Sigmoid colon (tissue), 7 donors: ENCODE results near the gene SKI. TPM values are rescaled to one million over a fixed set of nuclear protein-coding genes. Genes with fewer than 3 reads are reported as not detected.
A peak's percentile ranks its signal among the peaks of the same experiment; 100 is the strongest.

Source experiments
- DNase-seq: peaks from one replicate; pipeline ENCODE4 v3.0.0-alpha.2; 2019
- H3K27ac ChIP-seq, 4 donors: fragments of 200-600 bp; sonication (generic); one replicate each; pipeline ENCODE4 v1.5.1; 2016 to 2019; ENCODE audit warnings: mild to moderate bottlenecking in 1 of 4
- H3K27me3 ChIP-seq, 3 donors: fragments of 200-600 bp; sonication (generic); one replicate each; pipeline ENCODE4 v1.5.1; 2019; ENCODE audit warnings: mild to moderate bottlenecking in 1 of 3
- H3K36me3 ChIP-seq, 4 donors: fragments of 200-600 bp; sonication (generic); one replicate each; pipeline ENCODE4 v1.5.1; 2016 to 2019
- H3K4me1 ChIP-seq, 4 donors: fragments of 200-600 bp; sonication (generic); one replicate each; pipeline ENCODE4 v1.5.1; 2017 to 2019
- H3K4me3 ChIP-seq, 4 donors: fragments of 200-600 bp; sonication (generic); one replicate each; pipeline ENCODE4 v1.5.1; 2017 to 2019; ENCODE audit warnings: mild to moderate bottlenecking in 2 of 4, moderate library complexity in 1 of 4
- H3K9me3 ChIP-seq, 4 donors: fragments of 200-600 bp in 3 of 4; sonication (generic) in 3 of 4; one replicate each; pipeline versions ENCODE4 v1.5.1 to v1.6.1; 2013 to 2019
- EP300 ChIP-seq, 4 donors: sonication (generic); formaldehyde crosslinking; IDR thresholded peaks; one replicate each; pipeline ENCODE4 v1.6.1; 2017; ENCODE audit warnings: antibody characterized with exemption in 4 of 4
- POLR2A ChIP-seq, 2 donors: fragments of 450-650 bp; IDR thresholded peaks; one replicate each; pipeline ENCODE4 v1.6.1; 2016; ENCODE audit warnings: antibody characterized with exemption in 2 of 2, mild to moderate bottlenecking in 2 of 2, moderate library complexity in 2 of 2
- POLR2AphosphoS5 ChIP-seq, 4 donors: sonication (generic); formaldehyde crosslinking; IDR thresholded peaks; one replicate each; pipeline ENCODE4 v1.6.1; 2017; ENCODE audit warnings: antibody characterized with exemption in 4 of 4
- WGBS, 2 donors: extraction: QIAGEN DNeasy Blood & Tissue Kit; methylation state at CpG; one replicate each; pipeline ENCODE4 v1.1.7; 2013; 5-methylcytosine and 5-hydroxymethylcytosine counted together
- intact Hi-C: fragments of 100-400 bp; cut with DNase I; formaldehyde crosslinking; loops from one replicate; pipeline ENCODE4 v1.15.1; 2023
- polyA plus RNA-seq, 3 donors: library from polyadenylated mRNA; stranded (reverse); fragments of 200-250 nt; gene quantifications; one replicate each; pipeline ENCODE4 v1.2.3, GENCODE V29; 2013
- total RNA-seq, 4 donors: library from RNA; depleted of rRNA; stranded (reverse); fragments of >200 nt; gene quantifications; one replicate each; pipeline ENCODE4 v1.1.0, GENCODE V29; 2016
- TF ChIP-seq, protein P1 (sequence below), 4 experiments: fragments of 450-650 bp in 3 of 4; fragments of 200-600 bp in 1 of 4; IDR thresholded peaks; one replicate each; pipeline ENCODE4 v1.5.1; 2016 to 2019; ENCODE audit warnings: antibody characterized with exemption in 4 of 4, mild to moderate bottlenecking in 3 of 4, moderate library complexity in 2 of 4
- donor health status: healthy with polysubstance abuse.
- donor health status: Bipolar disorder and iron deficiency.
- donor health status: healthy.

Gene SKI
- total and polyA plus RNA-seq, 7 donors: 5.8 to 50.4 (median 19.3) TPM

DNA sequence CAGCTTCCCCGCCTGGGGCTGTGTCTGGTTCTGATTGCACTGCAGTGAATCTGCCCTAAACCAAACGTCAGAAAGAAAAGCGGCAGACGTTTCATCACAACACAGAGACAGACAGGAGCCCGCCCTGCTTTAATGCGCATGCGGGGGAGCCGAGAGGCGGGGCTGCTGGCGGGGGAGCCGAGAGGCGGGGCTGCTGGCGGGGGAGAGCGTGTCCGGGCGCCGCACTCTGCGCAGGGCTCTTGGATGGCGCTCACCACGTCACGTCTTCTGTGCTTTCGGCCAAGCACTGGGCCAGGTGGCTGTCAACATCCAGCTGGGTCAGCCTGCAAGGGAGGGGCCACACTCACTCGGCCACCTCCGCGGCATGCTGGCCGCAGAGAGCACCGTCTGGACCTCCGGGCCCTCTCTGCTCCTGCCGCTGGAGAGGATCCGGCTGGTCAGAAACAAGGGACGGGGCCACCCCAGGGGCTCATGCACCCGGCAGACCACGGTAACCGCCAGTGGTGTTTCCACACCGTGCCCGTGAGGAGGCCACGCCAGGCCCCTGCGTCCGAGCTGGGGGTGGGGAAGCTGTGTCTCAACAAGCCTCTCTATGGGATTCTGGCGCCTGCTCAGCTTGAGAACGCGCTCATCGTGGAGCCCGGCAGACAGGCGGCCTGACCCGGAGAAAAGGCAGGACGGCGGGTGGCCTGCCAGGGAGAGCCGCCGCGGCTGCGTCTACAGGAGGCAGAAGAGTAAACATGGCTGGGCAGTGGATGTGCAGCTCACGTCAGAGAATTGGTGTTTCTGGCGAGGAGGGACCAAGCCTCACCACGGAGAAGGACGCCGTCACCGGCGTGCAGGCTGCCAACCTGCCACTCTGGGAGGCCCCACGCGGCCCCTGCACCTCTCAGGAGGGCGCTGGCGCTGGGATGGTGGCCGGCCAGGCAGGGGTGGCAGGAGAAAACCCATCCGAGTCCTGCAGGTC, 38.4 kb upstream of the SKI start:
- Histone ChIP-seq H3K4me3 (peak overlapping the region; percentile 53 to 69 (median 62)), H3K4me1 (peaks cover 0 to 52% (median 44%) of the 10 kb centered on the region in 4 donors), H3K27me3 (no peaks in the 10 kb centered on the region), H3K27ac (peak overlapping the region; percentile 94 to 99 (median 96)), H3K9me3 (no peaks in the 10 kb centered on the region), H3K36me3 (peaks cover 0 to 11% (median 3%) of the 10 kb centered on the region in 4 donors)
- peak; percentile 99 for DNase-seq
- 10 to 34% methylated on average over 65 of the region's 65 CpGs for WGBS, 2 donors
- TF ChIP-seq POLR2A (IDR thresholded peaks at IDR 0.05) (peak; percentile 87), EP300 (IDR thresholded peaks at IDR 0.05) (peak in 2 of 4 donors; percentile 48 to 78), POLR2AphosphoS5 (IDR thresholded peaks at IDR 0.05) (peak; percentile 93 to 97 (median 96))
- TF ChIP-seq, protein P1, sequence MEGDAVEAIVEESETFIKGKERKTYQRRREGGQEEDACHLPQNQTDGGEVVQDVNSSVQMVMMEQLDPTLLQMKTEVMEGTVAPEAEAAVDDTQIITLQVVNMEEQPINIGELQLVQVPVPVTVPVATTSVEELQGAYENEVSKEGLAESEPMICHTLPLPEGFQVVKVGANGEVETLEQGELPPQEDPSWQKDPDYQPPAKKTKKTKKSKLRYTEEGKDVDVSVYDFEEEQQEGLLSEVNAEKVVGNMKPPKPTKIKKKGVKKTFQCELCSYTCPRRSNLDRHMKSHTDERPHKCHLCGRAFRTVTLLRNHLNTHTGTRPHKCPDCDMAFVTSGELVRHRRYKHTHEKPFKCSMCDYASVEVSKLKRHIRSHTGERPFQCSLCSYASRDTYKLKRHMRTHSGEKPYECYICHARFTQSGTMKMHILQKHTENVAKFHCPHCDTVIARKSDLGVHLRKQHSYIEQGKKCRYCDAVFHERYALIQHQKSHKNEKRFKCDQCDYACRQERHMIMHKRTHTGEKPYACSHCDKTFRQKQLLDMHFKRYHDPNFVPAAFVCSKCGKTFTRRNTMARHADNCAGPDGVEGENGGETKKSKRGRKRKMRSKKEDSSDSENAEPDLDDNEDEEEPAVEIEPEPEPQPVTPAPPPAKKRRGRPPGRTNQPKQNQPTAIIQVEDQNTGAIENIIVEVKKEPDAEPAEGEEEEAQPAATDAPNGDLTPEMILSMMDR (IDR thresholded peaks at IDR 0.05): no peak
- intact Hi-C loops: loop anchor here (2.0 to 5.0 kb wide), 2 partner anchors 41 to 203 kb away; partner anchors contain the start of genes MORN1 and RER1

DNA sequence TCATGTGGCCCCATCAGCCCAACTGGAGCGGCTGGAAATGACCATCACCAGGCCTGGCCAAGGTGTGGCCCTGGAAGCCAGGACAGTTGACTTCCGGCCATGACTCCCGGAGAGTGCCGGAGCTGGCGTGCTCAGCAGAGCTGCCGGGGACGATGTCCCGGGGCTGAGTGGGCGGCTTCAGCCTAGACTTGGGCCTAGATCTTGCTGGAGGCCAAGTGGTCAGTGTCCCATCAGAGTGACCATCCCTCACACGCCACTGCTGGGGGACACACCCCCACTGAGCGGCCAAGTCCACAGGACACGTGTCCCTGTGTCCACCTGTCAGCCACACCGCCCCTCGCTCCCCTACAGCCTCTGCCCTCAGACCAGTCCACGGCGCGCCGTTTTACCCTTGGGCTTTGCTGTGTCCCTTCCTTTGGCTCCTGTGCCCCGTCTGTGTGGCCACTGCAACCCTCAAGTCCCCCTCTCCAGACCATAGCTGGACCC, 37.6 kb upstream of the SKI start:
- peak overlapping the region; percentile 94 to 99 (median 96) for H3K27ac ChIP-seq
- TF ChIP-seq POLR2A (IDR thresholded peaks at IDR 0.05) (no peak), EP300 (IDR thresholded peaks at IDR 0.05) (no peak), POLR2AphosphoS5 (IDR thresholded peaks at IDR 0.05) (no peak)
- TF ChIP-seq, protein P1 (IDR thresholded peaks at IDR 0.05): no peak
- no peaks in the 10 kb centered on the region for H3K27me3 ChIP-seq
- H3K4me3 ChIP-seq: peak overlapping the region; percentile 53 to 69 (median 62)
- peaks cover 0 to 57% (median 47%) of the 10 kb centered on the region in 4 donors for H3K4me1 ChIP-seq
- no peak for DNase-seq
- intact Hi-C loops: loop anchor here (2.0 to 5.0 kb wide), 2 partner anchors 40 to 202 kb away; partner anchors contain the start of genes MORN1 and RER1
- peaks cover 0 to 5% (median 2%) of the 10 kb centered on the region in 4 donors for H3K36me3 ChIP-seq
- 90 to 91% methylated on average over 19 of the region's 19 CpGs for WGBS, 2 donors
- H3K9me3 ChIP-seq: no peaks in the 10 kb centered on the region

DNA sequence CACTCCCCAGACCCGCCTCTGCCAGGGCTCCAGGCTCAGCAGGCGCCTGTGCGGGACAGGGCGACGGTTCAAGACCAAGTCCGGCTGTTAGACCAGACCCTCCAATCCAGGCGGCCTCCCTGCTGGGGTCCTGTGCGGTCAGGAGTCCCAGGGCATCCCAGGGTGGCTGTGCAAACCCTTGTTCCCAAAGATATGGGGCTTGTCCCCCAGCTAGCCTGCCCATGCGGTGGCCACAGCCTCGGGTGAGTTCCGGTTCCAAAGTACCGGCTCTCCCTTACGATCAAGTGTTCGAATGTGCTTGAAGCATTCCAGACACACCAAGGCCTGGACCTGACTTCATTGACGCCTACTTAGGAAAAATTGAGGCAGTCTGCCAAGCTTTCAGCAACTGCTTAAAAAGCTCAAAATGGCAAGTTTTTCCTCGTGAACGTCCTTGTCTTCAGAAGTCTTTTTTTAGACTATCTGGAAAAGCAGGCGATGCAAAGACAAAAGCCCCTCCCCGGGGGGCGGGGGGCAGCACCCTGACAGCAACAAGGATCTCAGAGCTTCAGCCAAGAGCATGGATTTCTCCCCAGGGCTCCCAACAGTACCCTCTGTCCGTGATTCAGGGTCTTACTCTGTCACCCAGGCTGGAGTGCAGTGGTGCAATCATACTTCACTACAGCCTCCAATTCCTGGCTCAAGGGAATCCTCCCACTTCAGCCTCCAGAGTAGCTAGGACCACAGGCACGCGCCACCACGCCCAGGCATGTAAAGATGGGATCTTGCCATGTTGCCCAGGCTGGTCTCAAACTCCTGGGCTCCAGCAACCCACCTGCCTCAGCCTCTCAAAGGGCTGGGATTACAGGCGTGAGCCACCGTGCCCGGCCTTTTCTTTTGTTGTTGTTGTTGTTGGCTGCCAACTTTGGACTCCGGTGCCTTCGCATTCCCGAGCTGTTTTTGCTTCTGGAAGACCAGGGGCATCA, 35.8 kb upstream of the SKI start:
- TF ChIP-seq POLR2A (IDR thresholded peaks at IDR 0.05) (no peak), POLR2AphosphoS5 (IDR thresholded peaks at IDR 0.05) (peak; percentile 53 to 79 (median 70)), EP300 (IDR thresholded peaks at IDR 0.05) (peak in 1 of 4 donors; percentile 58)
- no peaks in the 10 kb centered on the region for H3K9me3 ChIP-seq
- peak; percentile 88 for DNase-seq
- H3K4me1 ChIP-seq: peaks cover 0 to 61% (median 54%) of the 10 kb centered on the region in 4 donors
- WGBS, 2 donors: 80 to 86% methylated on average over 30 of the region's 30 CpGs
- H3K36me3 ChIP-seq: no peaks in the 10 kb centered on the region
- peak overlapping the region; percentile 94 to 99 (median 96) for H3K27ac ChIP-seq
- H3K27me3 ChIP-seq: no peaks in the 10 kb centered on the region
- peak overlapping the region in 1 of 4 donors; percentile 28 for H3K4me3 ChIP-seq
- intact Hi-C loops: loop anchor here (5.0 kb wide), 1 partner anchor 200 kb away; the partner anchor contains the start of genes MORN1 and RER1

DNA sequence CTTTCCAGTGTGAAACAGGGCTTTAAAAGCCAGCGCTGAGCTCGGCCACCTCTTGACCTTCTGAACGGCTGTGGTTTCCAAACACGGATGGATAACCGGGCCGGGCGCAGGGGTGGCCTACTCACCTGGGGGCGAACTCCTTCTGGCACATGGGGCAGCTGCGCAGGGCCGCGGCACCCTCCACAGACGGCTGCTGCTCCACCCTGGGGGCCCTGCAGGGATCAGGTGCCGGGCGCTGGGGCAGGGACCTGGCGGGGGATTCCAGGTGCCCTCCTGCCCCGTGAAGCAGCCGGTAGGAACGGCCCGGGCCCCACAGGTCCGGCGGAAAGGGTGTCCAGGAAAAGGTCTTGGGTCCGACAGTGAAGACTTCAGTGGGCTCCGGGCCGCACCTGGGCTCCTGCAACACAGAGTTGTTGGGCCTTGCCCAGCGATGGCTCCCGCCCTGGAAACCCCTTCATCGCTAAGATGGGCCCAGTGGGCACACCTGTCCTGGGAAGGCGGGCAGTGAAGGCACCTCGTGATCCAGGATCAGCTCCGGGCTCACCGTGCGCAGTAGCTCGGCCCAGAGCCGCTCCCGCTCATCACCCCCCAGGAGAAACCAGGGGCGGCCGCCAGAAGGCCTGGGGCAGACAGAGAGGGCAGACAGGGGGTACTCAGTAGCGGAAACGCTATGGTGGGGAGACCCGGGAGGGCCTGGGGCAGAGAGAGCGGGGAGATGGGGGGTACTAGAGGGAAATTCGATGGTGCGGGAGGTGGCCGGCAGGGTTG, 34.4 kb upstream of the SKI start:
- Histone ChIP-seq H3K4me1 (peaks cover 0 to 68% (median 58%) of the 10 kb centered on the region in 4 donors), H3K9me3 (no peaks in the 10 kb centered on the region), H3K36me3 (no peaks in the 10 kb centered on the region), H3K4me3 (peak overlapping the region; percentile 54 to 74 (median 69)), H3K27me3 (no peaks in the 10 kb centered on the region), H3K27ac (peak overlapping the region; percentile 94 to 99 (median 96))
- intact Hi-C loops: loop anchor here (5.0 kb wide), 1 partner anchor 199 kb away; the partner anchor contains the start of genes MORN1 and RER1
- TF ChIP-seq POLR2AphosphoS5 (IDR thresholded peaks at IDR 0.05) (no peak), POLR2A (IDR thresholded peaks at IDR 0.05) (no peak), EP300 (IDR thresholded peaks at IDR 0.05) (no peak)
- TF ChIP-seq, protein P1 (IDR thresholded peaks at IDR 0.05): no peak
- 25 to 54% methylated on average over 44 of the region's 44 CpGs for WGBS, 2 donors
- no peak for DNase-seq
